ENCODE data around the gene LYSMD1. TPM values are rescaled to one million over a fixed set of nuclear protein-coding genes. Genes with fewer than 3 reads are reported as not detected.

Gene LYSMD1
- total RNA-seq, 1 donor from 2014 or later: 3.3 TPM

DNA sequence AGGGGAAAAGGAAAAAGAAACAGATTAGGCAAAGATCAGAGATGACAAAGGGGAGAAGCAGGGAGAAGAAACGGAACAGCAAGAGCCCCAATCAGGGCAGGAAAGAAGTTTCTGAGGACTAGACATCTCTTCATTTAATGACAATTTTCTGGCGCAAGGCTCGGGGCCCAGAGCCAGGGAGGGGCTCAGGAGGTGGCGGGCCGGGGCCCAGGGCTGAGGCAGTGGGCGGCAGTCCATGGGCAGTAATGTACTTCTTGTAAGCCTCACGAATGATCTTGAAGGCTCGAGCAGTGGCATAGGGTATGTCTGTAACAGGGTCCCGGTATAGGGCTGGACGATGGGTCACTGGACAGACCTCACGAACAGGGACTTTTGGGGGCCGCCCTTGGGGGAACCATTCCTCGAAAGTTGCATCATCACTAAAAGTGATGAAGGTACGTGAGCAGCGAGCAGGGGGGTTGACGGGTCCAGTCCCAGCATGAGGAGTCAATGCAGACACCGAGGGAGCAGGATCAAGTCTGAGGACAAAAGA, 10.9 kb upstream of the LYSMD1 start:
- intact Hi-C loops (cut with micrococcal nuclease): no loop called here

GRCh38 chr1:151175863-151176262, 10.2 kb upstream of the LYSMD1 start, which contains the start of gene TMOD4:
Gene TMOD4, minus strand, starts transcription at chr1:151175981. Its CDS starts 1,106 bp downstream, at chr1:151174875.
- intact Hi-C loops (cut with micrococcal nuclease): no loop called here

DNA sequence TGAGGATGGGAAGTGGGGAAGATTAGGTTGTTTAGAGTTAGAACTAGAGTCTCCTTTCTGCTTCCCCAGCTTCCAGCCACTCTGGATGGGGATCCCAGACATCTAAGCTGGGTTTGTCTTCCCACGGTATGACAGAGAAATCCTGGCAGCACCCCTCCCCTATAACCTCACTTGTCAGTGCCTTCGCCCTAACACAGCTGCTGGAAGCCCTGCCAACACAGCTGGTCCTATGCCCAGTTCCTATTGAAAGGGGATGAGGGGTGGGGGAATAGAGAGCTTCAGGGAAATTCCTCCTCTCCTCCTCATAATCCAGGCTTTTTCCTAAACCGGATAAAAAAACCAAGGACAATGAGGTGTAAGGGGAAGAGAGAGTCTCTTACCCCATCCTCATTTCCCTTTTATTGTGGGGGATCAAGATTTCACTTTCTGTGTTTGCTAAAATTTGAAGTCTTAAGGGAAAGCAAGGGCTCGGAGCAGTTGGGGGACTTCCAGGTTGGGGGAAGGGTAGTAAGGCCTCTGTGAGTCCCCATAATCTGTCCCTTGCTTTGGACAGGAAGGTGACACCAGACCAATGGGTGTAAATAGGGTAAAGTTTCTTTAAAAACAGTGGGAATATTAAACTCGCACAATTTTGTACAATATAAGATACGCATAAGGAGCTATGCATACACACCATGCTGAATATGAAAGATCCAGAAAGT, 9.5 kb upstream of the LYSMD1 start:
- intact Hi-C loops (cut with micrococcal nuclease): no loop called here

GRCh38 chr1:151171190-151171589, 5.5 kb upstream of the LYSMD1 start:
- intact Hi-C loops (cut with micrococcal nuclease): no loop called here

DNA sequence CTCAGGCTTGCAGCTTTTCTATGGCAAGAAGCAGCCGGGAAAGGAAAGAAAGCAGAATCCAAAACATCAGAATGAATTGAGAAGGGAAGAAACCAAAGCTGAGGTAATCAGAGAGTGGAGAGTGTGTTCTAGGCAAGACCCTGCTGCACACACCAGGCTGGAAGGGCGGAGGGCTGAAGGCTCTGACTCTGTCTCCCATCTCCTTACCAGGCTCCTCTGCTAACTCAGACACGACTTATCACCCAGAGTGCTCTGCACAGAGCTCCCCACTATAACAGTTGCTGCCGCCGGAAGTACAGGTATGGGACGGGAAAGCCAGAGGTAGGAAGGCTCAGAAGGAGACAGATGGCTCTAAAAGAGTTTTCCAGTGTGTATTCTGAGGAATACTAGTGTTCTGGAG, 1.4 kb upstream of the LYSMD1 start:
- intact Hi-C loops (cut with micrococcal nuclease): loop anchor here (10.0 kb wide), 3 partner anchors 378 to 932 kb away; partner anchors contain the start of genes ANP32E, SNX27 and TUFT1

GRCh38 chr1:151166505-151166956, 829 bp upstream of the LYSMD1 start:
- intact Hi-C loops (cut with micrococcal nuclease): loop anchor here (1.0 to 10.0 kb wide), 8 partner anchors 24 to 932 kb away; partner anchors contain the start of genes ANP32E, GABPB2, PIP5K1A and SNX27

- intact Hi-C loops (cut with micrococcal nuclease): loop anchor here (1.0 to 10.0 kb wide), 12 partner anchors 9 to 931 kb away; partner anchors contain the start of genes ANP32E, APH1A, CDC42SE1 and PRUNE1
These were observed 393 bp downstream of the LYSMD1 start for GRCh38 chr1:151165281-151165737.

GRCh38 chr1:151164732-151165280, 896 bp downstream of the LYSMD1 start:
- intact Hi-C loops (cut with micrococcal nuclease): loop anchor here (1.0 to 10.0 kb wide), 12 partner anchors 9 to 930 kb away; partner anchors contain the start of genes ANP32E, APH1A, CDC42SE1 and PRUNE1

DNA sequence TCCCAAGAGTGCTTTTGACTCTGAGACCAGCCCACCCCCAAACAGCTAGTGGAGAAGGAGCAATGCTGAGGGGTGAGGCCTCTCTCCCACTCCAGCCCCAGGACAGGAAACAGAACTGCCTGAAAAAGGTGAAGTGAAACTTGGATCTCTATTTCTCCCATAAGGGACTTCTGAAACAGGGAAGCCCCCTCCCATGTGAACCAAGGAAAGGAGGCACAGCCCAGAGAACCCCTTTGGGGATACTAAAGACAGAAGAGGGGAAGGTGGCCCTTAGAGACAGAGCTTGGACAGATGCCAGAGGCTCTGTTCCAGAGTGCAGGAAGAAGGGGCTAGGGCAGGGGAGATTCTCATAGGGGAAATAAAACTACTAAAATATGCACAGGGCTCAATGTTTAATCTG, 6.3 kb downstream of the LYSMD1 start:
- intact Hi-C loops (cut with micrococcal nuclease): loop anchor here (5.0 kb wide), 3 partner anchors 282 to 532 kb away; partner anchors contain the start of genes ARNT, CTSS and ENSA

GRCh38 chr1:151158751-151159251, 6.9 kb downstream of the LYSMD1 start:
- intact Hi-C loops (cut with micrococcal nuclease): loop anchor here (5.0 kb wide), 3 partner anchors 282 to 532 kb away; partner anchors contain the start of genes ARNT, CTSS and ENSA

DNA sequence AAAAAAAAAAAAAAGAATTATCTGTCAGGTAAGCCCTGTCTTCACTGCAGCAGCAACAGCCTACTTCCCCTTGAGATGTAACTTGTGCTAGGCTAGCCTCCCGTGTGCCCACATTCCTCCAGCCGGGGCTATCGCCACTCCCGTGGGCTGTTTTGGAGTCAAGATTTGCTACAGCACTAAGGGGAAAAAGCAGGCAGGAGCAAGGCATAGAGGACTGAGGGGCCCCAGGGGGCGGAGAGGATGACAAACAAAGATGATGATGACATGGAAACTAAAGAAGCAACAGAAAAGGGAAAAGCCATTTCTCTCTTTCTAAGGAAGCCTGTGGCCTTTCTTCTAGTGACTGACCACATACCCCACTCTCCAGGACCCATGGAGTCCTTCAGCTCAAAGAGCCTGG, 7.4 kb downstream of the LYSMD1 start:
- intact Hi-C loops (cut with micrococcal nuclease): loop anchor here (5.0 kb wide), 3 partner anchors 281 to 531 kb away; partner anchors contain the start of genes ARNT, CTSS and ENSA

GRCh38 chr1:151157067-151157531, 8.6 kb downstream of the LYSMD1 start:
- intact Hi-C loops (cut with micrococcal nuclease): loop anchor here (2.0 to 5.0 kb wide), 11 partner anchors 26 to 792 kb away; partner anchors contain the start of genes ARNT, CTSS, ENSA and PIP5K1A

- intact Hi-C loops (cut with micrococcal nuclease): loop anchor here (1.0 to 5.0 kb wide), 19 partner anchors 9 to 792 kb away; partner anchors contain the start of genes ARNT, CTSS, ENSA and GABPB2
These were observed 9.2 kb downstream of the LYSMD1 start, which contains the start of gene TNFAIP8L2 for GRCh38 chr1:151156515-151156819. Gene TNFAIP8L2, plus strand, starts transcription at chr1:151156649. Its CDS starts 2,049 bp downstream, at chr1:151158698.

- intact Hi-C loops (cut with micrococcal nuclease): loop anchor here (2.0 kb wide), 3 partner anchors 123 to 169 kb away; partner anchors contain the start of gene PRUNE1
These were observed 18.0 kb downstream of the LYSMD1 start for GRCh38 chr1:151147665-151148064.

GRCh38 chr1:151147132-151147503, 18.6 kb downstream of the LYSMD1 start:
- intact Hi-C loops (cut with micrococcal nuclease): loop anchor here (2.0 kb wide), 3 partner anchors 122 to 168 kb away; partner anchors contain the start of gene PRUNE1

DNA sequence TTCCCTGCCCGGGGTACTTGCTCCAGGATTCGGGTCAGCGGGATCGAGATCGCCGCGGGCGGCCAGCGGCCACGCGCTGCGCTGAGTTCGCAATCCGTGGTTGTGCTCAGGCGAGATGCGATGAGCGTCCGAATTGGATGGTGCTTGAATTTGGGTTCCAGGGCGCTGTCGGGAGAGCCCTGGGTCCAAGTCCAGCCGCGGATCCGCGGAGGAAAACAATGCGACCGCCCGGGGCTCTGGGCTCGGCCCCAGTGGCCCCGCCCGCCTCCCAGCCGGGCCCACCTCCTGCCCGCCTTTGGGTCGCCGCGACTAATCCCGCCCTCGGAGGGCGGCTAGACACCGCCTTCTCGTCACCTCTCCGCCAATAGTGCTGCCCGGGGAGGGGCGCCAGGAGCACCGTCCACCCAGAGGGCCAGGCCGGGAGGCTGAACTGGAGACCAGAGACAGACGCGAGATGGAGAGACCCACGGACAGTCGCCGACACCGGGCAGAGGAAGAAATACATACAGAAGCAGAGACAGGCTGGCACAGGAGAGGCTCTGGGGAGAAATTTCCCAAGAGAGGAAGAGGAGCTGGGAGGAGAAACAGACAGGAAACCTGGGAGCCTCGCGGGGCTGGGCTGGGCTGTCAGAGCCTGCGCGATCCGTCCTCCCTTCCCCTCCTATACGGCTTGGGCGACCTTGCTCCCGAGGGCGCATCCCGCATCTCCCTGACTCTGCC, 19.1 kb downstream of the LYSMD1 start, which contains the start of gene SEMA6C:
SEMA6C (minus strand) TSS at position 220 of the 720 bp plus-strand sequence. CDS start 4,010 bp downstream, outside the sequence.
- intact Hi-C loops (cut with micrococcal nuclease): loop anchor here (1.0 to 2.0 kb wide), 9 partner anchors 10 to 449 kb away; partner anchors contain the start of genes GABPB2, GOLPH3L, LYSMD1 and MLLT11

- intact Hi-C loops (cut with micrococcal nuclease): loop anchor here (1.0 to 2.0 kb wide), 9 partner anchors 10 to 449 kb away; partner anchors contain the start of genes GABPB2, GOLPH3L, LYSMD1 and MLLT11
These were observed 19.7 kb downstream of the LYSMD1 start for GRCh38 chr1:151146072-151146411.

DNA sequence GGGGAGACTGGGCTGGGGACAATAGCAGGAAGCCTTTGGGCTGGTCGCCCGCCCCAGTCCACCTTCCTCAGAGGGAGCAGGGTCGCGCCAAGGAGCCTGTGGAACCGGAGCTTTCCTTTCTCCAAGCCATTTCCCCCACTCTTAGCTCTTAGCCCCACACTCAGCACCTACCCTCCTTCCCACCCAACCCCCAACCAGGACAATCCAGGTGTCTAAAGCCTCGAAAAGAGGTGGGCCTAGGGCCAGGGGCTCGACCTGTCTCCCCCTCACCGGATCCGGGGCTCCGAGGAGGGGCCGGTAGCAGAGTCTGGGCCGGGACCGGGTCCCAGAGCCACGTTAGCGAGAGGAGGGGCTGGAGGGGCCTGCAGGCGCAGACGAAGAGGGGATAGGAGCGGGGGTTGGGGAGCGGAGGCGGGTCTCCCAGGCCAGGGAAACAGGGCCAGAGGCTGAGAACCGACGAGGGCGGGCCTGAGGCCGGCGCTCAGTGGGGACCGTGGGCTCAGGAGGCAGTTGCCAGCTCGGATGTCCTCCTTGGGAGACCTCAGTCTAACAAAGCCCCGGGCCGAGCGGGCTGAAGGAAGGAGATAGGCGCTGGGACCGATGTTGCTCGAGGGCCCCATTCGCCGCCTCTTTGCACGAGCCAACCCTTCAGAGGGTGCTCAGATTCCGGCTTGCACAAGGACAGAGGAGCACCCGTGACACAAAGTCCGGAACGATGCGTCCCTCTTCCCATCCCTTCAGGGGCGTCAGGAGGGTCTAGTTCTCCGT, 20.2 kb downstream of the LYSMD1 start:
- intact Hi-C loops (cut with micrococcal nuclease): loop anchor here (1.0 to 2.0 kb wide), 9 partner anchors 11 to 448 kb away; partner anchors contain the start of genes GABPB2, GOLPH3L, LYSMD1 and MLLT11

Data from T-helper 1 cell treated with Interleukin-12 subunit alpha and Interleukin-12 subunit beta and Interleukin-4 antibody, amounts not matched to agents 30 ng/mL and 1 ng/mL, for 36 hours (primary cell).